Body of pancreas (tissue), 4 donors: ENCODE results near the gene PTPN9. TPM values are rescaled to one million over a fixed set of nuclear protein-coding genes. Genes with fewer than 3 reads are reported as not detected.

ENCODE experiments used
- ATAC-seq: fragments of 150-250 bp; one replicate; pipeline ENCODE4 v1.9.1; 2016
- DNase-seq, 4 donors: peaks; one replicate each; pipeline ENCODE4 v3.0.0-alpha.2; 2019
- H3K27ac ChIP-seq, 4 donors: fragments of 200-600 bp; sonication (generic); 1 replicate in 3 of 4; 2 replicates in 1 of 4; pipeline versions ENCODE4 v1.5.1 to v1.6.1; 2016 to 2019; ENCODE audit warnings: mild to moderate bottlenecking in 1 of 4, mixed read lengths in 1 of 4, moderate library complexity in 1 of 4
- H3K27me3 ChIP-seq, 2 donors: fragments of 200-600 bp; sonication (generic); one replicate each; pipeline ENCODE4 v1.6.0; 2016; ENCODE audit warnings: mild to moderate bottlenecking in 1 of 2
- H3K36me3 ChIP-seq, 2 donors: fragments of 200-600 bp; sonication (generic); replicated peaks in 1 of 2; 2 replicates each; pipeline ENCODE4 v1.5.1; 2016; ENCODE audit warnings: low read depth in 2 of 2; ENCODE audit not compliant: insufficient read depth in 1 of 2
- H3K4me1 ChIP-seq: fragments of 200-600 bp; sonication (generic); one replicate; pipeline ENCODE4 v1.6.0; 2016
- H3K4me3 ChIP-seq, 2 donors: fragments of 200-600 bp; sonication (generic); 1 replicate in 1 of 2; 2 replicates in 1 of 2; pipeline ENCODE4 v1.5.1; 2016 to 2019
- H3K9me3 ChIP-seq, 3 donors: fragments of 200-600 bp; sonication (generic); 1 replicate in 2 of 3; 2 replicates in 1 of 3; pipeline ENCODE4 v1.5.1; 2016
- CTCF ChIP-seq, 7 experiments: fragments of 450-650 bp in 4 of 7; fragments of 200-600 bp in 3 of 7; sonication (generic) in 3 of 7; IDR thresholded peaks; one replicate each; pipeline ENCODE4 v1.5.1; 2016 to 2019; ENCODE audit warnings: antibody characterized with exemption in 7 of 7
- POLR2A ChIP-seq, 3 donors: fragments of 450-650 bp; IDR thresholded peaks; one replicate each; pipeline ENCODE4 v1.6.1; 2016; ENCODE audit warnings: antibody characterized with exemption in 3 of 3, mild to moderate bottlenecking in 2 of 3
- WGBS, 2 donors: methylation state at CpG; one replicate each; pipeline ENCODE4 v1.1.5; 2017; 5-methylcytosine and 5-hydroxymethylcytosine counted together
- intact Hi-C: fragments of 100-400 bp; cut with DNase I; formaldehyde crosslinking; loops from one replicate; pipeline ENCODE4 v1.15.1; 2023
- total RNA-seq, 2 donors: library from RNA; depleted of rRNA; stranded (reverse); fragments of >200 nt; gene quantifications; one replicate each; pipeline ENCODE4 v1.1.0, GENCODE V29; 2016

The PTPN9 gene
- total RNA-seq, 2 donors from 2014 or later, result 7.3 to 9.9 TPM

GRCh38 chr15:75428152-75428551 lies 151.0 kb downstream of the PTPN9 start:
- H3K9me3 ChIP-seq, result no peaks in the 10 kb centered on the region
- H3K27me3 ChIP-seq, result no peaks in the 10 kb centered on the region
- 79 to 84% methylated on average over 3 of the region's 3 CpGs for WGBS, 2 donors
- no peak for TF ChIP-seq POLR2A (IDR thresholded peaks at IDR 0.05)
- no peak for TF ChIP-seq CTCF (IDR thresholded peaks at IDR 0.05)
- H3K27ac ChIP-seq, result no peak overlapping the region
- intact Hi-C loops, result loop anchor here (5.0 kb wide), 1 partner anchor 69 kb away; no protein-coding TSS in a partner anchor
- peaks cover 4 to 8% of the 10 kb centered on the region in 2 donors for H3K36me3 ChIP-seq
- no peak overlapping the region for H3K4me3 ChIP-seq
- DNase-seq, result no peak
- no peaks in the 10 kb centered on the region for H3K4me1 ChIP-seq
- ATAC-seq, result no peak

GRCh38 chr15:75425966-75426500 lies 153.1 kb downstream of the PTPN9 start:
- TF ChIP-seq POLR2A (IDR thresholded peaks at IDR 0.05), result no peak
- no peak for TF ChIP-seq CTCF (IDR thresholded peaks at IDR 0.05)
- Histone ChIP-seq H3K9me3 (no peaks in the 10 kb centered on the region), H3K27me3 (no peaks in the 10 kb centered on the region), H3K4me1 (no peaks in the 10 kb centered on the region), H3K36me3 (peaks cover 4 to 19% of the 10 kb centered on the region in 2 donors), H3K4me3 (no peak overlapping the region), H3K27ac (no peak overlapping the region)
- intact Hi-C loops, result loop anchor here (5.0 kb wide), 1 partner anchor 71 kb away; no protein-coding TSS in a partner anchor
- DNase-seq (no peak), ATAC-seq (no peak)
- 43 to 46% methylated on average over 3 of the region's 3 CpGs for WGBS, 2 donors

GRCh38 chr15:75422554-75422953 lies 156.6 kb downstream of the PTPN9 start:
- no peak for TF ChIP-seq CTCF (IDR thresholded peaks at IDR 0.05)
- Histone ChIP-seq H3K4me1 (peaks cover 5% of the 10 kb centered on the region), H3K27ac (no peak overlapping the region), H3K9me3 (no peaks in the 10 kb centered on the region), H3K4me3 (no peak overlapping the region), H3K36me3 (peaks cover 0 to 11% of the 10 kb centered on the region in 2 donors), H3K27me3 (no peaks in the 10 kb centered on the region)
- DNase-seq (no peak), ATAC-seq (no peak)
- intact Hi-C loops, result no loop called here
- WGBS, 2 donors, result 95 to 100% methylated on average over 5 of the region's 5 CpGs

GRCh38 chr15:75420698-75421097 lies 158.4 kb downstream of the PTPN9 start:
- Histone ChIP-seq H3K27ac (peak overlapping the region in 3 of 4 donors; percentile 4 to 67 (median 10)), H3K4me3 (no peak overlapping the region), H3K9me3 (no peaks in the 10 kb centered on the region), H3K36me3 (peaks cover 0 to 11% of the 10 kb centered on the region in 2 donors), H3K4me1 (peaks cover 5% of the 10 kb centered on the region), H3K27me3 (no peaks in the 10 kb centered on the region)
- ATAC-seq (peak; percentile 66), DNase-seq (no peak)
- no peak for TF ChIP-seq POLR2A (IDR thresholded peaks at IDR 0.05)
- no peak for TF ChIP-seq CTCF (IDR thresholded peaks at IDR 0.05)
- intact Hi-C loops, result no loop called here

GRCh38 chr15:75416584-75416983 lies 162.5 kb downstream of the PTPN9 start:
- H3K27me3 ChIP-seq, result no peaks in the 10 kb centered on the region
- H3K36me3 ChIP-seq, result peaks cover 7 to 9% of the 10 kb centered on the region in 2 donors
- H3K4me1 ChIP-seq, result peaks cover 5% of the 10 kb centered on the region
- 94 to 100% methylated on average over 1 of the region's 1 CpG for WGBS, 2 donors
- DNase-seq (no peak), ATAC-seq (no peak)
- TF ChIP-seq POLR2A (IDR thresholded peaks at IDR 0.05) (no peak), CTCF (IDR thresholded peaks at IDR 0.05) (no peak)
- no peaks in the 10 kb centered on the region for H3K9me3 ChIP-seq
- intact Hi-C loops, result no loop called here
- peak overlapping the region in 1 of 4 donors; percentile 21 for H3K27ac ChIP-seq
- no peak overlapping the region for H3K4me3 ChIP-seq
